Activated T-cell treated with anti-CD3 and anti-CD28 coated beads, Interleukin-2, amount 50 U/mL, for 4 hours (primary cell): ENCODE measurements around the gene IL9R. TPM values are rescaled to one million over a fixed set of nuclear protein-coding genes. Genes with fewer than 3 reads are reported as not detected.
"Not testable (repeated sequence)": the region's sequence is repeated elsewhere in the genome, so short reads cannot be mapped to it uniquely, and the experiment has no call there.

Source experiments
- ATAC-seq, 2 donors: fragments of 200-7000 bp; cut with Tn5 transposase; one replicate each; pipeline ENCODE4 v1.10.0; 2021
- DNase-seq: peaks from one replicate; pipeline ENCODE4 v3.0.0-alpha.2; 2020
- H3K27me3 Mint-ChIP-seq: one replicate; pipeline ENCODE4 v1.8.0; 2021; ENCODE audit warnings: low read depth, mixed read lengths
- H3K36me3 Mint-ChIP-seq: one replicate; pipeline ENCODE4 v1.8.0; 2022; ENCODE audit warnings: mixed read lengths; ENCODE audit not compliant: insufficient read depth
- H3K4me1 Mint-ChIP-seq: one replicate; pipeline ENCODE4 v1.8.0; 2021; ENCODE audit warnings: low read depth, mixed read lengths
- H3K4me3 Mint-ChIP-seq: one replicate; pipeline ENCODE4 v1.8.0; 2021; ENCODE audit warnings: mild to moderate bottlenecking, moderate library complexity, mixed read lengths
- H3K9me3 Mint-ChIP-seq: one replicate; pipeline ENCODE4 v1.8.0; 2021; ENCODE audit warnings: mixed read lengths
- total RNA-seq, 3 donors: library from RNA; stranded (reverse); gene quantifications; one replicate each; pipeline ENCODE4 v1.2.1, GENCODE V29; 2021

The IL9R gene
- total RNA-seq, 3 donors from 2014 or later: 0.82 to 2.0 (median 0.98) TPM

DNA sequence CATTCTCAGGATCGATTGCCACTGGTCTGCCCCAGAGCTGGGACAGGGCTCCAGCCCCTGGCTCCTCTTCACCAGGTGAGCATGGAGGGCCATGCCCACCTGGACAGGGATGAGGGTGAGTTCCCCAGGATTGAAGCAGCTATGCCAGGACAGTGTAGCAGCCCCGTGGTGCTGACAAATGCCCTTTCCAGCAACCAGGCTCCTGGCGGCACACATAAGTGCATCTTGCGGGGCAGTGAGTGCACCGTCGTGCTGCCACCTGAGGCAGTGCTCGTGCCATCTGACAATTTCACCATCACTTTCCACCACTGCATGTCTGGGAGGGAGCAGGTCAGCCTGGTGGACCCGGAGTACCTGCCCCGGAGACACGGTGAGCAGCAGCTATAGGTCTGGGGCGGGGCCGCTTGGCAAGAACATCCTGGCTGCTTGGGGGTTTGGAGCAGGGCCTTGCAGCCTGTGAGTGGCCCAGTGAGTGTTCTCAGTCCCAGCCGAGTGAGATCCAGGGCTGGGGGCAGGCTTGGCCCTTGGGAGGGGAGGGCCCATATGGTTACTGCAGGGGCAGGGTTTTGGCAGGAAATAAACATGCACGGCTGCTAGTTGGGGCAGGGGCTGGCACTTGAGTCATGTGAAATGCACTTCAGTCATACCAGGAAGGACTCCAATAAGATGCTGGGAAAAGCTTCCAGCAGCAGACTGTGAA lies 6.1 kb downstream of the IL9R start:
- Mint-ChIP-seq H3K9me3 (no peaks in the 10 kb centered on the region), H3K4me3 (no peak overlapping the region), H3K4me1 (peaks cover 10% of the 10 kb centered on the region), H3K36me3 (no peaks in the 10 kb centered on the region), H3K27me3 (no peaks in the 10 kb centered on the region)
- DNase-seq: no peak
- ATAC-seq: no peak

- H3K27me3 Mint-ChIP-seq: no peaks in the 10 kb centered on the region
- H3K9me3 Mint-ChIP-seq: no peaks in the 10 kb centered on the region
- no peak for DNase-seq
- peaks cover 10% of the 10 kb centered on the region for H3K4me1 Mint-ChIP-seq
- ATAC-seq: no peak
- no peak overlapping the region for H3K4me3 Mint-ChIP-seq
- H3K36me3 Mint-ChIP-seq: no peaks in the 10 kb centered on the region
Observed at GRCh38 chrX:156004256-156004655, 6.8 kb downstream of the IL9R start.

GRCh38 chrX:156004740-156005139 lies 7.2 kb downstream of the IL9R start:
- Mint-ChIP-seq H3K9me3 (no peaks in the 10 kb centered on the region), H3K36me3 (no peaks in the 10 kb centered on the region), H3K4me1 (peaks cover 10% of the 10 kb centered on the region), H3K27me3 (no peaks in the 10 kb centered on the region), H3K4me3 (no peak overlapping the region)
- DNase-seq (no peak), ATAC-seq (no peak)

GRCh38 chrX:156005144-156005543 lies 7.6 kb downstream of the IL9R start:
- no peak overlapping the region for H3K4me3 Mint-ChIP-seq
- H3K36me3 Mint-ChIP-seq: no peaks in the 10 kb centered on the region
- H3K27me3 Mint-ChIP-seq: no peaks in the 10 kb centered on the region
- no peaks in the 10 kb centered on the region for H3K9me3 Mint-ChIP-seq
- ATAC-seq: no peak
- H3K4me1 Mint-ChIP-seq: peaks cover 10% of the 10 kb centered on the region
- DNase-seq: no peak

GRCh38 chrX:156006468-156006867 lies 9.0 kb downstream of the IL9R start:
- not testable (repeated sequence) for H3K4me3 Mint-ChIP-seq, DNase-seq, H3K27me3 Mint-ChIP-seq, ATAC-seq, H3K9me3 Mint-ChIP-seq, H3K36me3 Mint-ChIP-seq, H3K4me1 Mint-ChIP-seq

- not testable (repeated sequence) for H3K36me3 Mint-ChIP-seq, ATAC-seq, H3K27me3 Mint-ChIP-seq, H3K4me1 Mint-ChIP-seq, H3K4me3 Mint-ChIP-seq, H3K9me3 Mint-ChIP-seq, DNase-seq
Observed at GRCh38 chrX:156008379-156008778, 10.9 kb downstream of the IL9R start.

GRCh38 chrX:156008915-156009314 lies 11.4 kb downstream of the IL9R start:
- Mint-ChIP-seq H3K27me3 (no peaks in the 10 kb centered on the region), H3K4me1 (no peaks in the 10 kb centered on the region), H3K9me3 (no peaks in the 10 kb centered on the region), H3K4me3 (no peak overlapping the region), H3K36me3 (no peaks in the 10 kb centered on the region)
- ATAC-seq (no peak), DNase-seq (no peak)

- H3K4me1 Mint-ChIP-seq, DNase-seq, H3K4me3 Mint-ChIP-seq, H3K36me3 Mint-ChIP-seq, H3K9me3 Mint-ChIP-seq, H3K27me3 Mint-ChIP-seq, ATAC-seq: not testable (repeated sequence)
Observed at GRCh38 chrX:156009691-156010090, 12.2 kb downstream of the IL9R start.

- H3K9me3 Mint-ChIP-seq, H3K4me3 Mint-ChIP-seq, H3K4me1 Mint-ChIP-seq, H3K27me3 Mint-ChIP-seq, H3K36me3 Mint-ChIP-seq, DNase-seq: not testable (repeated sequence)
- peak; percentile 41 to 49 for ATAC-seq
Observed at GRCh38 chrX:156013286-156013953, 15.9 kb downstream of the IL9R start.

GRCh38 chrX:156019846-156020245 lies 22.4 kb downstream of the IL9R start:
- DNase-seq, H3K36me3 Mint-ChIP-seq, H3K9me3 Mint-ChIP-seq, H3K4me3 Mint-ChIP-seq, H3K27me3 Mint-ChIP-seq, H3K4me1 Mint-ChIP-seq, ATAC-seq: not testable (repeated sequence)

- H3K4me3 Mint-ChIP-seq, H3K27me3 Mint-ChIP-seq, H3K4me1 Mint-ChIP-seq, H3K36me3 Mint-ChIP-seq, DNase-seq, H3K9me3 Mint-ChIP-seq, ATAC-seq: not testable (repeated sequence)
Observed at GRCh38 chrX:156023002-156023401, 25.5 kb downstream of the IL9R start.

DNA sequence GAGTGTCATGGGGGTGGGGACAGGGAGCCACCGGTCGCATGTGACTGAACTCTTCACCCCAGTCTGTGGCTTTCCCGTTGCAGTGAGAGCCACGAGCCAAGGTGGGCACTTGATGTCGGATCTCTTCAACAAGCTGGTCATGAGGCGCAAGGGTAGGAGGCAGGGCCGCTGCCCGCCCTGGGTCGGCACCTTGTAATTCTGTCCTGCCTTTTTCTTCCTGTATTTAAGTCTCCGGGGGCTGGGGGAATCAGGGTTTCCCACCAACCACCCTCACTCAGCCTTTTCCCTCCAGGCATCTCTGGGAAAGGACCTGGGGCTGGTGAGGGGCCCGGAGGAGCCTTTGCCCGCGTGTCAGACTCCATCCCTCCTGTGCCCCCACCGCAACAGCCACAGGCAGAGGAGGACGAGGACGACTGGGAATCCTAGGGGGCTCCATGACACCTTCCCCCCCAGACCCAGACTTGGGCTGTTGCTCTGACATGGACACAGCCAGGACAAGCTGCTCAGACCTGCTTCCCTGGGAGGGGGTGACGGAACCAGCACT lies 27.5 kb downstream of the IL9R start:
- H3K4me3 Mint-ChIP-seq: peak overlapping the region; percentile 21
- H3K36me3 Mint-ChIP-seq, H3K4me1 Mint-ChIP-seq, H3K27me3 Mint-ChIP-seq, DNase-seq, H3K9me3 Mint-ChIP-seq, ATAC-seq: not testable (repeated sequence)

GRCh38 chrX:156028653-156029237 lies 31.2 kb downstream of the IL9R start:
- H3K4me3 Mint-ChIP-seq, H3K9me3 Mint-ChIP-seq, H3K36me3 Mint-ChIP-seq, DNase-seq, ATAC-seq, H3K27me3 Mint-ChIP-seq, H3K4me1 Mint-ChIP-seq: not testable (repeated sequence)

DNA sequence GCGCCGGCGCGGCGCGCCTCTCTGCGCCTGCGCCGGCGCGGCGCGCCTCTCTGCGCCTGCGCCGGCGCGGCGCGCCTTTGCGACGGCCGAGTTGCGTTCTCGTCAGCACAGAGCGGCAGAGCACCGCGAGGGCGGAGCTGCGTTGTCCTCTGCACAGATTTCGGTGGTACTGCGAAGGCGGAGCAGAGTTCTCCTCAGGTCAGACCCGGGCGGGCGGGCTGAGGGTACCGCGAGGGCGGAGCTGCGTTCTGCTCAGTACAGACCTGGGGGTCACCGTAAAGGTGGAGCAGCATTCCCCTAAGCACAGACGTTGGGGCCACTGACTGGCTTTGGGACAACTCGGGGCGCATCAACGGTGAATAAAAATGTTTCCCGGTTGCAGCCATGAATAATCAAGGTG lies 31.8 kb downstream of the IL9R start:
- H3K9me3 Mint-ChIP-seq, H3K27me3 Mint-ChIP-seq, H3K36me3 Mint-ChIP-seq, ATAC-seq, H3K4me1 Mint-ChIP-seq, H3K4me3 Mint-ChIP-seq, DNase-seq: not testable (repeated sequence)
